Left lung (tissue), 10 donors: ENCODE measurements around the gene ADAMTS2. TPM values are rescaled to one million over a fixed set of nuclear protein-coding genes. Genes with fewer than 3 reads are reported as not detected.
A peak's percentile ranks its signal among the peaks of the same experiment; 100 is the strongest.

Experiments used
- ATAC-seq: fragments of 200-7000 bp; cut with Tn5 transposase; one replicate; pipeline ENCODE4 v1.9.1; 2020; ENCODE audit warnings: moderate library complexity
- DNase-seq, 4 donors: peaks; one replicate each; pipeline ENCODE4 v3.0.0-alpha.2; 2013 to 2020
- H3K27ac ChIP-seq, 2 donors: fragments of 200-600 bp; sonication (generic) in 1 of 2; one replicate each; pipeline versions ENCODE4 v1.5.0 to v1.8.0; 2020 to 2021
- H3K27me3 ChIP-seq, 2 donors: fragments of 200-600 bp; sonication (generic) in 1 of 2; one replicate each; pipeline versions ENCODE4 v1.5.0 to v1.8.0; 2020 to 2021
- H3K36me3 ChIP-seq, 2 donors: fragments of 200-600 bp; sonication (generic) in 1 of 2; one replicate each; pipeline versions ENCODE4 v1.5.0 to v1.8.0; 2020 to 2021
- H3K4me1 ChIP-seq, 2 donors: fragments of 200-600 bp; one replicate each; pipeline ENCODE4 v1.8.0; 2021
- H3K4me3 ChIP-seq, 2 donors: fragments of 200-600 bp; sonication (generic) in 1 of 2; one replicate each; pipeline versions ENCODE4 v1.5.0 to v1.8.0; 2020 to 2021; ENCODE audit warnings: mild to moderate bottlenecking in 1 of 2
- H3K9me3 ChIP-seq, 2 donors: fragments of 200-600 bp; sonication (generic) in 1 of 2; one replicate each; pipeline versions ENCODE4 v1.5.0 to v1.8.0; 2020 to 2021
- intact Hi-C, 2 donors: fragments of 100-400 bp; cut with DNase I; formaldehyde crosslinking; loops; one replicate each; pipeline versions ENCODE4 v1.11.2 to v1.14.2; 2022
- polyA plus RNA-seq, 6 donors: library from polyadenylated mRNA; unstranded; fragments of 120-200 nt; gene quantifications; one replicate each; pipeline ENCODE4 v1.2.1, GENCODE V29; 2013; ENCODE audit not compliant: insufficient read length in 6 of 6
- total RNA-seq, 2 donors: library from RNA; stranded (reverse); fragmentation: NEBNext Ultra II Directional; extraction: Animal tissue kit (Norgen Biotek cat#: 25700); gene quantifications; one replicate each; pipeline ENCODE4 v1.2.1, GENCODE V29; 2021
- TF ChIP-seq, protein P1 (sequence below), 2 donors: fragments of 200-600 bp; sonication (generic) in 1 of 2; IDR thresholded peaks; one replicate each; pipeline versions ENCODE4 v1.5.0 to v1.8.0; 2021; ENCODE audit warnings: antibody characterized with exemption in 2 of 2
- donor health status: DM: no; HTN: yes; CAD: no.
- donor health status: DM: no; HTN: no; CAD: no.

Gene ADAMTS2
- total and polyA plus RNA-seq, 8 donors, result 27.5 to 68.2 (median 36.0) TPM

DNA sequence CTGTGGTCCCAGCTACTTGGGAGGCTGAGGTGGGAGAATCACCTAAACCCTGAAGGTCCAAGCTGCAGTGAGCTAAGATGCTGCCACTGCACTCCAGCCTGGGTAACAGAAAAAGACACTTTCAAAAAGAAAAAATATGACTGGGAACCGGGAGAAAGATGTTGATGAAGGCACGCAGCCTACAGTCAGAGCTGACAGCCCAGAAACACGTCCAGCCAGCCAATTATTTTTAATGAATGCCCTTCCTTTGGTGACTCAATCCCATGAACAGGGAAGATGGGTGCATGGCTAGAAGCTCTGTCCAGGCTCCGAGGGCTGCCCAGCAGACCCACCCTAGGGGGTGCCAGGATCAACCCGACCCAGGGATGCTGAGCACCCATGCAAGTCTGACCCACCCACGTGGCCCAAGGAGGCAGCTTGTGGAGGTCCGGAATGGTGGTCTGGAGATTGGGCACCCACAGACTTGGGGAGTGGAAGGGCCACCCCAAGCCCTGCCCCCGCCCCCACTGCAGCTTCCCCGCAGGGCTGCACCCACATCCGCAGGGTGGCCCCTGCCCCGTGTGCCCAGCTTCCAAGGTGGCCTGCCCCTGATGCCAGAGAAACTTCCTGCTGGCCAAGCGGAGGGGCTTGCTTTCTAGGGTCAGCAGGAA is 51.0 kb downstream of the ADAMTS2 start:
- Histone ChIP-seq H3K9me3 (peaks cover 0 to 2% of the 10 kb centered on the region in 2 donors), H3K27ac (peak overlapping the region in 1 of 2 donors; percentile 48), H3K4me1 (no peaks in the 10 kb centered on the region), H3K36me3 (no peaks in the 10 kb centered on the region), H3K27me3 (peaks cover 0 to 11% of the 10 kb centered on the region in 2 donors), H3K4me3 (no peak overlapping the region)
- ATAC-seq, result no peak
- TF ChIP-seq, protein P1, sequence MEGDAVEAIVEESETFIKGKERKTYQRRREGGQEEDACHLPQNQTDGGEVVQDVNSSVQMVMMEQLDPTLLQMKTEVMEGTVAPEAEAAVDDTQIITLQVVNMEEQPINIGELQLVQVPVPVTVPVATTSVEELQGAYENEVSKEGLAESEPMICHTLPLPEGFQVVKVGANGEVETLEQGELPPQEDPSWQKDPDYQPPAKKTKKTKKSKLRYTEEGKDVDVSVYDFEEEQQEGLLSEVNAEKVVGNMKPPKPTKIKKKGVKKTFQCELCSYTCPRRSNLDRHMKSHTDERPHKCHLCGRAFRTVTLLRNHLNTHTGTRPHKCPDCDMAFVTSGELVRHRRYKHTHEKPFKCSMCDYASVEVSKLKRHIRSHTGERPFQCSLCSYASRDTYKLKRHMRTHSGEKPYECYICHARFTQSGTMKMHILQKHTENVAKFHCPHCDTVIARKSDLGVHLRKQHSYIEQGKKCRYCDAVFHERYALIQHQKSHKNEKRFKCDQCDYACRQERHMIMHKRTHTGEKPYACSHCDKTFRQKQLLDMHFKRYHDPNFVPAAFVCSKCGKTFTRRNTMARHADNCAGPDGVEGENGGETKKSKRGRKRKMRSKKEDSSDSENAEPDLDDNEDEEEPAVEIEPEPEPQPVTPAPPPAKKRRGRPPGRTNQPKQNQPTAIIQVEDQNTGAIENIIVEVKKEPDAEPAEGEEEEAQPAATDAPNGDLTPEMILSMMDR (IDR thresholded peaks at IDR 0.05), result no peak
- intact Hi-C loops, result no loop called here
- DNase-seq, result peak in 2 of 4 donors; percentile 27 to 59

- DNase-seq (peak in 2 of 4 donors; percentile 30 to 51), ATAC-seq (peak; percentile 10)
- Histone ChIP-seq H3K9me3 (no peaks in the 10 kb centered on the region), H3K36me3 (no peaks in the 10 kb centered on the region), H3K4me3 (no peak overlapping the region), H3K27me3 (peaks cover 0 to 11% of the 10 kb centered on the region in 2 donors), H3K4me1 (no peaks in the 10 kb centered on the region), H3K27ac (no peak overlapping the region)
- TF ChIP-seq, protein P1 (IDR thresholded peaks at IDR 0.05), result no peak
- intact Hi-C loops, result no loop called here
These were observed 52.3 kb downstream of the ADAMTS2 start for GRCh38 chr5:179292681-179293635.

GRCh38 chr5:179292202-179292601 is 53.1 kb downstream of the ADAMTS2 start:
- Histone ChIP-seq H3K36me3 (no peaks in the 10 kb centered on the region), H3K4me3 (no peak overlapping the region), H3K9me3 (no peaks in the 10 kb centered on the region), H3K27ac (no peak overlapping the region), H3K27me3 (peaks cover 0 to 11% of the 10 kb centered on the region in 2 donors), H3K4me1 (no peaks in the 10 kb centered on the region)
- TF ChIP-seq, protein P1 (IDR thresholded peaks at IDR 0.05), result no peak
- ATAC-seq (no peak), DNase-seq (no peak)
- intact Hi-C loops, result no loop called here

DNA sequence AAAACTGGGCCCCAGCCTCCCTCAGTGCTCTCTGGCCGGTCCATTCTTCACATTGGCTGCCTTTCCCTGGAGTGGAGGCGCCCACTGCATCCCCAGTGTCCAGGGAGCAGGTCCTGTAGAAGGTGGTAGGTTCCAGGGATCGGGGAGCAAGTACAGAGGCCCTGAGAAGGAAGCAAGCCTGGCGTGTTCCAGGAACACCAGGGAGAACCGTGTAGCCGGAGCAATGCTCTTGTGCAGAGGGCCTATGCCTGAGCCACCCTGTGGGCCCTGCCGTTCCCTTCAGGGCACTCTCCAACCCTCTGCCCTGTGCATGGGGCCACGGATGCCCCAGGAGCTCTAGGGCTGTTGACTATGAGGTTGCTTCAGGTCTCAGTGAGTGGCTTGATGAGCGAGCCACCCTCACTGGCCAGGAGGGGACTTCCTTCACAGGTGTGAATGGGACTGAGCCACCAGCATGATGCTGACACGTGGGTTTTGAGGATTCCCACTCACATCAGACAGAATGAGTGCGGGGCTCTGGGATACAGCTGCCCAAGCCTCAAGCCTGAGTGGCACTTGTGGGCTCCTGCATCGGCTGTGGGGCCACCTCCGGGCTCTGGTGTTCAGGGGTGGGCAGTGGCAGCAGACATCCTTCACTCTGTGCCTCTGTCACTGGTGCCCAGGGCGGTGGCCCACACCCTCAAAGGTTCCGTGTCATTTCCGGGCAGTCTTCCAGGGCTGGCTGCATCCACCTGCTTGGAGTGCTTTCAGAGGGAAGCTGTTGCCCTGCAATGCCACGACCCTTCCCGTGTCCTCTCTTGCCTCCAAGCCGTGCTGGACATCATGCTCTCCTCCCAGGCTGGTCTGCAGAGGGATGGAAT is 54.4 kb downstream of the ADAMTS2 start:
- H3K9me3 ChIP-seq, result no peaks in the 10 kb centered on the region
- ATAC-seq (no peak), DNase-seq (peak in 2 of 4 donors; percentile 21 to 61)
- TF ChIP-seq, protein P1 (IDR thresholded peaks at IDR 0.05), result no peak
- no peaks in the 10 kb centered on the region for H3K36me3 ChIP-seq
- no peaks in the 10 kb centered on the region for H3K4me1 ChIP-seq
- intact Hi-C loops, result no loop called here
- no peak overlapping the region for H3K27ac ChIP-seq
- H3K27me3 ChIP-seq, result peaks cover 0 to 11% of the 10 kb centered on the region in 2 donors
- H3K4me3 ChIP-seq, result no peak overlapping the region
